Pons (tissue), 1 donor: Measurements from ENCODE around the gene ERLEC1.
A peak's percentile ranks its signal among the peaks of the same experiment; 100 is the strongest.
"Not testable (repeated sequence)": the region's sequence is repeated elsewhere in the genome, so short reads cannot be mapped to it uniquely, and the experiment has no call there.

Experiments
- DNase-seq: peaks from one replicate; pipeline ENCODE4 v3.0.0-alpha.2; 2016; ENCODE audit warnings: low spot score

Gene ERLEC1, protein sequence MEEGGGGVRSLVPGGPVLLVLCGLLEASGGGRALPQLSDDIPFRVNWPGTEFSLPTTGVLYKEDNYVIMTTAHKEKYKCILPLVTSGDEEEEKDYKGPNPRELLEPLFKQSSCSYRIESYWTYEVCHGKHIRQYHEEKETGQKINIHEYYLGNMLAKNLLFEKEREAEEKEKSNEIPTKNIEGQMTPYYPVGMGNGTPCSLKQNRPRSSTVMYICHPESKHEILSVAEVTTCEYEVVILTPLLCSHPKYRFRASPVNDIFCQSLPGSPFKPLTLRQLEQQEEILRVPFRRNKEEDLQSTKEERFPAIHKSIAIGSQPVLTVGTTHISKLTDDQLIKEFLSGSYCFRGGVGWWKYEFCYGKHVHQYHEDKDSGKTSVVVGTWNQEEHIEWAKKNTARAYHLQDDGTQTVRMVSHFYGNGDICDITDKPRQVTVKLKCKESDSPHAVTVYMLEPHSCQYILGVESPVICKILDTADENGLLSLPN

GRCh38 chr2:53786705-53787613, at the start of gene ERLEC1, which contains the start of gene ASB3:
Gene ERLEC1 (plus strand): TSS chr2:53787044. CDS start chr2:53787211, 167 bp downstream.
Gene ASB3 (minus strand): TSS chr2:53786953. CDS start chr2:53765572, 21,381 bp downstream.
- DNase-seq = peak; percentile 84

DNA sequence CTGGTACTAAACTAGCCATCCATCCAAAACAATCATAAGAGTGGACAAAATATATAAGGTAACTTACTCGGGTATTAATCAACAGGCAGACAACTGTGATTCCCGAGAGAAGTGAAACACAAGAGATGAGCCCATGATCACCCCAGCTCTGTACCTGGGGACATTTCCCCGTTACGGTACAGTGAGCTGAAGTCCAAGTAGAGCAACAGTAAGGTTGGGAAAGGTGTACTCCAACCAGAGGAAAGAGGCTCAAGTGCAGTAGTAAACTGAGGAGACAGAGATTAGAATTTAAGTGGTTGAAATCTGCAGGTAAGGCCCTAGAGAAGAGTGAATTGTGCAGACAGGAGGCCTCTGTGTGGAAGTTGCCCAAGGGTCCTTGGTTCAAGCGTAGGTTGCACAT, 49.8 kb upstream of the ERLEC1 start:
- no peak for DNase-seq

DNA sequence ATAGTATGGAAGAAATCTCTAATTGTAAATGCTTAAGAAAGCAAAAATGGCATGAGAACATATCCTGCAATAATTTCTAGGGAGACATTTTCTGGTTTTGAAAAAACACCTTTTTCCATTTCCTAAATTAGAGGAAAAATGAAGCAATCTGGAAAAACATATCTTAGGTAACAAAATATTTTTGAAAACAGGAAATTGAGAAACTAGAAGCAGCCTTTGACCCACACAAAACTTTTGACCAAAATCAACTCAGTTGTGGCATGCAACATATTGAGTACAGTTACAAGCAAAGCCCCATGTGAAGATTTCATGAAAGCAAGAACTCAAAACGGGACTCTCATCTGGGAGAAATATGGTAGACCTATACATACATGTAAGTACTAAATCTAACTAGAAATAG, 47.8 kb upstream of the ERLEC1 start:
- no peak for DNase-seq

GRCh38 chr2:53740170-53740569, 46.7 kb upstream of the ERLEC1 start:
- peak; percentile 68 for DNase-seq

- DNase-seq = no peak
These were observed 42.3 kb upstream of the ERLEC1 start for GRCh38 chr2:53744395-53745065.

GRCh38 chr2:53750041-53750768, 36.6 kb upstream of the ERLEC1 start:
- DNase-seq = peak; percentile 45

GRCh38 chr2:53751728-53752127, 35.1 kb upstream of the ERLEC1 start:
- no peak for DNase-seq

DNA sequence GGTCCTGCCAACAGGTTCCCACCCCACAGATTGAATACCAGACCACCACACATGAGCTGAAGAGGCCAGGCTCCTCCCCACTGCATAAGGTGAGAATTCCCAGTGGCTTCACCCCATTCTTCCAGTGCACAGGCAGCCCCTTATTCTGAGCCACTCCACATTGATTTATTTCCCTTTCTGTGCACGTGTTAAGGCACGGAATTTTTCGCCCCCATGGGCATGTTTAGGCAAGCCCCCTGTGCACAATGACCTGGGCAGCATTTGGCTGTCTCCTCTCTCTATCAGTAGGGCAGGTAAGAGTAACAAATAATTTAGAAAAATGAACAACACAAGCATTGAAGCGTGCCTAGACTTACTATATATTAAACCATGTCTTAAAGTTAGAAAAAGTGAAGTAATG, 34.5 kb upstream of the ERLEC1 start:
- DNase-seq = no peak

- DNase-seq = no peak
These were observed 33.8 kb upstream of the ERLEC1 start for GRCh38 chr2:53753041-53753440.

DNA sequence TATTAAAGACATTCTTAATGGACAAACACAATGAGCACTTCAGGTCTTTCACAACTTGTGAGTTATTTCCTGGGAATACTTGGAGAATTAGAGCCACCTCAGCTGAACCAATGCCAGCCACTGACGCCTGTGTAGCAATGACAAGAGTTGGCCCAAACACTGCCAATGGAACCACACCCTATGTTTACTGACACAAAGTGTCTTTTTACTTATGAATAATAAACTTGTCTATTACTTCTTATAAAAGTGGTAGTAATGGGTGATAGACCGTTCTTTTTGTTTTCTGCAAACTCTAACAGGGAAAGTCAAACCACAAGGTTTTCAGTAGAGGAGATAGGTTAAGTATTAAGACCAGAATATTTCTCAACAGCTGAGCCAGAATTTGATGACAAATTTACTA, 31.7 kb upstream of the ERLEC1 start:
- DNase-seq = no peak

- DNase-seq = no peak
These were observed 30.2 kb upstream of the ERLEC1 start for GRCh38 chr2:53756644-53757043.

- DNase-seq = not testable (repeated sequence)
These were observed 29.6 kb upstream of the ERLEC1 start for GRCh38 chr2:53757206-53757605.

GRCh38 chr2:53765767-53766166, 21.1 kb upstream of the ERLEC1 start:
- DNase-seq = no peak

DNA sequence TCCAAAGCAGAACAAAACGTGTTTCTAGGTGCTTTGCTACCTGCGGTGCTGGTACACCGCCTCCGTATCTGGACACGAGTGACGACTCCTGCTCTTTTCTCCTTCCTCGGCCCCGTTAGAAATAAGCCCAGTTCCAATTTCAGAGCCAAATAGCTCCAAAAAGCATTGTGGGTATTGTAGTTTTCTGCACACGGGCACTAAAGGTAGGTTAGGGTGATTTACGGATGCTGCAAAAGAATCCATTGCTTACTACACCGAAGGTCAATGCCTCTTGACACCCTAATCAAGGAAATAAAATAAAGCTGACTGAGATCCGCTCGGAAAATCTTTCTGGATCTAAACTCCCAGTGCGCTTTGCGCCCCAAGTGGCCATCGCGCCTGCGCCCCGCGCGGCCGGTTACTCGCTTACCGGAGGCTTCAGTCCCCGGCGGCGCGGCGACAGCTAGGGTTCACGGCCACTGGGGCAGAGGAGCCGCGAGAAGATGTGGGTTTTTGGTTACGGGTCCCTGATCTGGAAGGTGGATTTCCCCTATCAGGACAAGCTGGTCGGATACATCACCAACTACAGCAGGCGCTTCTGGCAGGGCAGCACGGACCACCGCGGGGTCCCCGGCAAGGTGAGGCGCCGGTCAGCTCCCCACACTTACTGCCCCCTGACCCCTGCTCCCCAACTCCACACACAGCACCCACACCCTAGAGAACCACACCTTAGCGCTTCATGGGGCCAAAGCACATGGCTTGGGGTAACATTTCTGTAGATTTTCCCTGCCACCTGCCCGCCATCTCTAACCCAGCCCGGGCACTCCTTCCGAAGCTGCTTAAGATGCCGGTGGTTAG, 19.2 kb upstream of the ERLEC1 start, which contains the start of gene CHAC2:
TSS of gene CHAC2 (plus strand) at position 400 of the 837 bp plus-strand sequence. CDS start at position 483, 83 bp downstream.
- DNase-seq = peak; percentile 85

DNA sequence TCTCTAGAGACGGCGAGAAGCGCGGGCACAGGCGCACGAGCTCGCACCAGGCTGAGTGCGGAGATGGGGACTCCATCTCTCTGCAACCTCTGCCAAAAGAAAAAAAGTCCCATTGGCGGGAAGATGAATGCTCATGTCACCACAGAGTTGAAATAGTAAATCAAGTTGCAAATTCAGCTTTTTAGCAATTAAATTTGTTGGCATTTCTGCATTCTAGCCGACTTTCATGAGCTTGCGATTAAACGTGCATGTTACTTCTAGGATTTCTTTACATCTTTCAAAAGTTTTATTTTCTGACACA, 18.7 kb upstream of the ERLEC1 start:
- peak; percentile 17 for DNase-seq

GRCh38 chr2:53769318-53769945, 17.4 kb upstream of the ERLEC1 start:
- no peak for DNase-seq

DNA sequence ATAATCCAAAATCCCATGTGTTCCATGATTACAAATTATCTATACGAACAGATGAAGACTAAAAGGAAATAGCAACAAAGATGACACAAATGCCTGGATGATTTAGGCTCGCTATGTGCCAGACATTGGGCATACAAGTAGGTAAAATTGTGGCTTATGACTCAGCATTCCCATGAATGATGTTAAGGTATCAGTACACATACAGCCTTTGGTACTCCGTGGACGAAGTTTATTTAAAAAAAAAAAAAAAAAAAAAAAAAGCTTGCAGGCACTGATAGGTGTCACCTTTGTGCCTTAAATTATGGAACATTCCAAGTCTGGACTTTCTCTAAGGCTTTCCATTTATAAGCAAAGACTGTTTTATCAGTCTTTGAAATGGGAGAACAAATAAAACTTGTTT, 16.6 kb upstream of the ERLEC1 start:
- no peak for DNase-seq

DNA sequence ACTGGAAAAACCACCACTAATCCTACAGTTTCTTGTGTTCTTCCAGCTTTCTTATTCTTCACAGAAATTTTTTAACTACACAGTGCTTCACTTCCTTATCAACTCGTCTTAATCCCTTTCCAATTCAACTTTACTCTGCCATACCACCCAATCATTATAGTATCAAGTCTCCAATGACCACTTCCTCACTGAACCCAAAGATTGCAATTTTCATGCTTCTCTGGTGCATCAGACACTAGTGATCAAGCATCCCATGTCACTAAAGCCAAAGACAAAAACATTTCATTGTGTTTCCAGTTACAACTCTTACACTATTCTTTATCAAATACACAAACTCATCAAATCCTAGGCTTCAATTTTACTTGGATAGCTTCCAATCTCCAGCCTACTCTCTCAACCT, 9.7 kb upstream of the ERLEC1 start:
- no peak for DNase-seq

DNA sequence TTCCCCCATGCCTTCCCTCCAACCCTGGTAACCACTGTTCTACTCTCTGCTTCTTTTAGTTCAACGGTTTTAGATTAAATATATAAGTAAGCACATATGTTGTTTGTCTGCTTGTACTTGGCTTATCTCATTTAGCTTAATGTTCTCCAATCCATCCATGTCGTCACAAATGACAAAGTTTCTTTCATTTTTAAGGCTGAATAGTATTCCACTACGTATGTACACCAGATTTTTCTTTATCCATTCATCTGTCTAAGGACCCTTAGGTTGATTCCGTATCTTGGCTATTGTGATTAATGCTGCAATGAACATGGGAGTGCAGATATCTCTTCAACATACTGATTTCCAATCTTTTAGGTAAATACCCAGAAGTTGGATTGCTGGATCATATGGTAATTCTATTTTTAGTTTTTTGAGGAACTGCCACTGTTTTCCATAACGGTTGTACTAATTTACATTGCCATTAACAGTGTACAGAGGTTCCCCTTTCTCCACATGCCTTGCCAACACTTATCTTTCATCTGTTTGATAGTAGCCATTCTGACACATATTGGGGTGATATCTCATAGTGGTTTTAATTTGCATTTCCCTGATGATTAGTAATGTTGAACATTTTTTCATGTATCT, 8.2 kb upstream of the ERLEC1 start:
- DNase-seq = no peak

DNA sequence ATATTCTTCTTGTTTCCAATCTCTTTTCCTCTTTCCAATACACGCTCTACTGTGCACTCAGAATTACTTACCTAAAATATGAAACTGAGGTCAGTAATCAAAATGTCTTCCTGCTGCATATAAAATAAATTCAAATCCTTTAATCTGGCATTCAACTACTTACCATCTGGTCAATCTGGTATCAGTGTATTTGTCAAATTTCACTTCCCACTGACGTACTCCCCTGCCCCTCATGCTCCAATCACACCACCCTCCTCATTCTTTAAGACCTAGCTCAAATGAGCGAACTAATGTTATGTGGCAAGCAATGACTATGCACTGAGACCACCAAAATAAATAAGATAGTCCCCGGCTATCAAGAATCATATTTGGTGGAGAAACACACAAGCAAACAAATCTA, 6.8 kb upstream of the ERLEC1 start:
- no peak for DNase-seq
